Neural cell (in vitro differentiated cells): Measurements from ENCODE around the gene TMED7. TPM values are rescaled to one million over a fixed set of nuclear protein-coding genes. Genes with fewer than 3 reads are reported as not detected.

ENCODE experiments used
- H2AFZ ChIP-seq: fragments of 200-600, 300-800 bp; sonication (generic), shearing (Covaris generic); 2 replicates; pipeline ENCODE4 v1.6.0; 2014; ENCODE audit warnings: low read depth, mild to moderate bottlenecking, antibody characterized with exemption, low read length, moderate library complexity
- H3F3A ChIP-seq: fragments of 200-600 bp; shearing (Covaris generic); 2 replicates; pipeline ENCODE4 v1.6.1; 2016; ENCODE audit warnings: mild to moderate bottlenecking, moderate library complexity, mixed read lengths, antibody characterized with exemption, low read length; ENCODE audit not compliant: insufficient read depth, poor library complexity, severe bottlenecking
- H3K27ac ChIP-seq: fragments of 200-600, 300-800 bp; sonication (generic), shearing (Covaris generic); 2 replicates; pipeline ENCODE4 v1.5.1; 2014; ENCODE audit warnings: mild to moderate bottlenecking, low read length, moderate library complexity
- H3K27me3 ChIP-seq: fragments of 300-800, 200-600 bp; sonication (generic), shearing (Covaris generic); 2 replicates; pipeline ENCODE4 v1.6.0; 2014; ENCODE audit warnings: mild to moderate bottlenecking, low read depth, low read length, moderate library complexity; ENCODE audit not compliant: insufficient read depth
- H3K36me3 ChIP-seq: fragments of 300-800, 200-600 bp; sonication (generic), shearing (Covaris generic); 2 replicates; pipeline ENCODE4 v1.5.1; 2014; ENCODE audit warnings: mild to moderate bottlenecking, antibody characterized with exemption, low read length, moderate library complexity; ENCODE audit not compliant: insufficient read depth
- H3K4me2 ChIP-seq: fragments of 300-800, 200-600 bp; sonication (generic), shearing (Covaris generic); 2 replicates; pipeline ENCODE4 v1.6.0; 2014; ENCODE audit warnings: mild to moderate bottlenecking, low read length
- H3K4me3 ChIP-seq: fragments of 300-800, 200-600 bp; sonication (generic), shearing (Covaris generic); 2 replicates; pipeline ENCODE4 v1.5.1; 2014; ENCODE audit warnings: mild to moderate bottlenecking, low read length, moderate library complexity
- H3K79me2 ChIP-seq: fragments of 200-600 bp; shearing (Covaris generic); replicated peaks from 2 replicates; pipeline ENCODE4 v1.6.0; 2014; ENCODE audit warnings: mild to moderate bottlenecking, low read length, moderate library complexity; ENCODE audit not compliant: insufficient read depth
- H3K9ac ChIP-seq: fragments of 300-800, 200-600 bp; sonication (generic), shearing (Covaris generic); 2 replicates; pipeline ENCODE4 v1.6.1; 2016; ENCODE audit warnings: mild to moderate bottlenecking, low read length, mixed read lengths
- H3K9me2 ChIP-seq: fragments of 200-600 bp; shearing (Covaris generic); 2 replicates; pipeline ENCODE4 v1.6.1; 2016; ENCODE audit warnings: mild to moderate bottlenecking, low read length, mixed read lengths; ENCODE audit not compliant: insufficient read depth
- H3K9me3 ChIP-seq: fragments of 200-600, 300-800 bp; sonication (generic), shearing (Covaris generic); 2 replicates; pipeline ENCODE4 v1.6.1; 2016; ENCODE audit warnings: mild to moderate bottlenecking, mixed run types, low read length, moderate library complexity, mixed read lengths
- H4K20me1 ChIP-seq: fragments of 200-600 bp; shearing (Covaris generic); 2 replicates; pipeline ENCODE4 v1.6.1; 2016; ENCODE audit warnings: mild to moderate bottlenecking, mixed run types; ENCODE audit not compliant: insufficient read depth
- CTCF ChIP-seq: fragments of 450-650 bp; IDR thresholded peaks from 2 replicates; pipeline ENCODE4 v1.5.1; 2014; ENCODE audit warnings: antibody characterized with exemption, mild to moderate bottlenecking, moderate library complexity; ENCODE audit not compliant: poor library complexity, severe bottlenecking
- EP300 ChIP-seq: fragments of 450-650 bp; conservative IDR thresholded peaks from 2 replicates; pipeline ENCODE4 v1.6.1; 2014; ENCODE audit warnings: antibody characterized with exemption, mild to moderate bottlenecking, moderate library complexity; ENCODE audit not compliant: poor library complexity, severe bottlenecking
- EZH2 ChIP-seq: fragments of 200-600, 300-800 bp; shearing (Covaris generic), sonication (generic); IDR thresholded peaks from 2 replicates; pipeline ENCODE4 v1.6.1; 2014; ENCODE audit warnings: antibody characterized with exemption, low read length, borderline replicate concordance, mild to moderate bottlenecking; ENCODE audit not compliant: insufficient read depth, poor library complexity, severe bottlenecking
- MXI1 ChIP-seq: fragments of 450-650 bp; conservative IDR thresholded peaks from 2 replicates; pipeline ENCODE4 v1.6.1; 2014; ENCODE audit warnings: antibody characterized with exemption, mild to moderate bottlenecking; ENCODE audit not compliant: poor library complexity, severe bottlenecking
- POLR2AphosphoS5 ChIP-seq: IDR thresholded peaks from 2 replicates; pipeline ENCODE4 v1.6.1; 2012
- RAD21 ChIP-seq: fragments of 450-650 bp; conservative IDR thresholded peaks from 2 replicates; pipeline ENCODE4 v1.6.1; 2014; ENCODE audit warnings: antibody characterized with exemption, mild to moderate bottlenecking, moderate library complexity
- REST ChIP-seq: IDR thresholded peaks from 2 replicates; pipeline ENCODE4 v1.6.1; 2012; ENCODE audit warnings: borderline replicate concordance
- SMC3 ChIP-seq: fragments of 450-650 bp; conservative IDR thresholded peaks from 2 replicates; pipeline ENCODE4 v1.6.1; 2014; ENCODE audit warnings: antibody characterized with exemption, mild to moderate bottlenecking, moderate library complexity; ENCODE audit not compliant: poor library complexity
- TAF1 ChIP-seq: IDR thresholded peaks from 2 replicates; pipeline ENCODE4 v1.6.1; 2012; ENCODE audit warnings: low read depth
- polyA plus RNA-seq: library from polyadenylated mRNA; depleted of rRNA; stranded (reverse); fragments of >200 nt; gene quantifications from 2 replicates; pipeline ENCODE4 v1.2.3, GENCODE V29; 2014

The TMED7 gene
- polyA plus RNA-seq, 1 donor from 2014 or later, result 74.3 TPM

- Histone ChIP-seq H3K9me3 (no peaks in the 10 kb centered on the region), H3K9me2 (no peaks in the 10 kb centered on the region), H3F3A (no peaks in the 10 kb centered on the region), H3K27ac (no peak overlapping the region), H3K4me3 (no peak overlapping the region), H3K9ac (no peak overlapping the region), H3K36me3 (no peaks in the 10 kb centered on the region), H3K27me3 (no peaks in the 10 kb centered on the region), H2AFZ (no peak overlapping the region), H3K79me2 (no peaks in the 10 kb centered on the region), H4K20me1 (no peaks in the 10 kb centered on the region), H3K4me2 (no peak overlapping the region)
- TF ChIP-seq TAF1 (no peak), POLR2AphosphoS5 (no peak), EZH2 (no peak), MXI1 (no peak), RAD21 (no peak), REST (no peak), EP300 (no peak), SMC3 (no peak), CTCF (no peak)
Observed at GRCh38 chr5:115577329-115577728, 48.5 kb downstream of the TMED7 start.

GRCh38 chr5:115575167-115576070, 50.4 kb downstream of the TMED7 start:
- Histone ChIP-seq H3K27ac (no peak overlapping the region), H3F3A (no peaks in the 10 kb centered on the region), H3K27me3 (no peaks in the 10 kb centered on the region), H3K9me2 (no peaks in the 10 kb centered on the region), H3K79me2 (no peaks in the 10 kb centered on the region), H3K9me3 (no peaks in the 10 kb centered on the region), H3K4me2 (no peak overlapping the region), H3K4me3 (no peak overlapping the region), H2AFZ (no peak overlapping the region), H3K36me3 (no peaks in the 10 kb centered on the region), H3K9ac (no peak overlapping the region), H4K20me1 (no peaks in the 10 kb centered on the region)
- TF ChIP-seq MXI1 (no peak), CTCF (no peak), POLR2AphosphoS5 (no peak), SMC3 (no peak), TAF1 (no peak), EP300 (no peak), REST (no peak), EZH2 (no peak), RAD21 (no peak)
